ENCODE measurements around the gene PRDM7.

PRDM7 gene

DNA sequence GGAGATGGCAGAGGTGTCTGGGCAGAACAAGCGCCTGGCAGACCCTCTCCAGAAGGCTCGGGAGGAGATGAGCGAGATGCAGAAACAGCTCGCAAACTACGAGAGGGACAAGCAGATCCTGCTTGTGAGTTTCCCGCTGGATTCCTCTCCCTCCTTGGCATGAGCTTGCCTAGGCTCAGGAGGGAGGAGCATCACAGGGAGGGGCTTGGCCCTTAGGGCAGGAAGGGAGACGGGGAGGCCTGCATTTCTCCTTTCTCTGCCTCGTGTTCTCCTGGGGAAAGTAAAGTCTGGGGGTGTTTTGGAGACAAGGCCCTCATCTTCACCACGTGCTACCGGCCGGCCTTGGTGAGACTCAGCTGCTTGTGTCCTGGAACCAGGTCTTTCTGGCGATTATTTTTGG lies 39.9 kb downstream of the PRDM7 start:
- TF ChIP-seq, protein P1, sequence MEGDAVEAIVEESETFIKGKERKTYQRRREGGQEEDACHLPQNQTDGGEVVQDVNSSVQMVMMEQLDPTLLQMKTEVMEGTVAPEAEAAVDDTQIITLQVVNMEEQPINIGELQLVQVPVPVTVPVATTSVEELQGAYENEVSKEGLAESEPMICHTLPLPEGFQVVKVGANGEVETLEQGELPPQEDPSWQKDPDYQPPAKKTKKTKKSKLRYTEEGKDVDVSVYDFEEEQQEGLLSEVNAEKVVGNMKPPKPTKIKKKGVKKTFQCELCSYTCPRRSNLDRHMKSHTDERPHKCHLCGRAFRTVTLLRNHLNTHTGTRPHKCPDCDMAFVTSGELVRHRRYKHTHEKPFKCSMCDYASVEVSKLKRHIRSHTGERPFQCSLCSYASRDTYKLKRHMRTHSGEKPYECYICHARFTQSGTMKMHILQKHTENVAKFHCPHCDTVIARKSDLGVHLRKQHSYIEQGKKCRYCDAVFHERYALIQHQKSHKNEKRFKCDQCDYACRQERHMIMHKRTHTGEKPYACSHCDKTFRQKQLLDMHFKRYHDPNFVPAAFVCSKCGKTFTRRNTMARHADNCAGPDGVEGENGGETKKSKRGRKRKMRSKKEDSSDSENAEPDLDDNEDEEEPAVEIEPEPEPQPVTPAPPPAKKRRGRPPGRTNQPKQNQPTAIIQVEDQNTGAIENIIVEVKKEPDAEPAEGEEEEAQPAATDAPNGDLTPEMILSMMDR (IDR thresholded peaks at IDR 0.05; ENCODE audit: low read depth, low read length): no peak

DNA sequence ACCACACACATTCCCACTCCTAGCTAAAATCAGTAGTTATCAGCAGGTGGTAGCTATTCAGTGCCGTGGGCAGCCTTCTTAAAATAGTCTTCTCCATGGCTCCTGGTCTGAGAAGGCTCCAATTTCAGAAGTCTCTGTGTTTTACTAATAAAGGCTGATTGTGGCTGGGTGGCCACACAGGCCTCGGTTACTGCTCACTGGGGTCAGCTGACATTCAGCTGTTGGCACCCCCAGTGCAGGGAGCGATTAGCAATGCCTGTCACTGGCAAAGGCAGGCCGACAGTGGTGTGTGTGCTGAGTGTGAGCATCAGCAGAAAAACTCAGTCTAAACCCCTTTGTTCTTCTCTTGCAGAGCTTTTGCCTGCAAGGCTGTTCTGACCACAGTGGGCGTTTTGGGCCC lies 41.2 kb downstream of the PRDM7 start:
- TF ChIP-seq, protein P1 (IDR thresholded peaks at IDR 0.05; ENCODE audit: low read depth, low read length): no peak
- no peaks in the 10 kb centered on the region for H3K9me3 ChIP-seq
- no peak for DNase-seq
- H3K4me3 ChIP-seq (ENCODE audit: low read depth, low read length): no peak overlapping the region
- H3K4me1 ChIP-seq: no peaks in the 10 kb centered on the region
- H3K36me3 ChIP-seq: peaks cover 64% of the 10 kb centered on the region
- no peaks in the 10 kb centered on the region for H3K27me3 ChIP-seq

More for the DNA sequence above, 39.9 kb downstream of the PRDM7 start:
- DNase-seq: no peak
- no peaks in the 10 kb centered on the region for H3K9me3 ChIP-seq
- no peak overlapping the region for H3K4me3 ChIP-seq (ENCODE audit: low read depth, low read length)
- H3K4me1 ChIP-seq: no peaks in the 10 kb centered on the region
- H3K36me3 ChIP-seq: peaks cover 55% of the 10 kb centered on the region
- H3K27me3 ChIP-seq: no peaks in the 10 kb centered on the region

DNA sequence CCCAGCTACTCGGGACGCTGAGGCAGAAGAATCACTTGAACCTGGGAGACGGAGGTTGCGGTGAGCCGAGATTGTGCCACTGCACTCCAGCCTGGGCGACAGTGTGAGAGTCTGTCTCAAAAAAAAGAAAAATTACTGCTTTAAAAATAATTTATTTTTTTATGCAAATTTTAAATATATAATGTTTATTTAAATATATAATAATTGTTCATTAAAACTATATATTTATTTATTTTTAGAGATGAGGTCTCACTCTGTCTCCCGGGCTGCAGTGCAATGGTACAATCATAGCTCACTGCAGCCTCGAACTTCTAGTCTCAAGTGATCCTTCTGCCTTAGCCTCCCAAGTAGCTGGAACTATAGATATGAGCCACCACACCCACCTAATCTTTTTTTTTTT lies 42.6 kb downstream of the PRDM7 start:
- H3K4me1 ChIP-seq: no peaks in the 10 kb centered on the region
- H3K27me3 ChIP-seq: no peaks in the 10 kb centered on the region
- no peaks in the 10 kb centered on the region for H3K9me3 ChIP-seq
- no peak overlapping the region for H3K4me3 ChIP-seq (ENCODE audit: low read depth, low read length)
- H3K36me3 ChIP-seq: peaks cover 56% of the 10 kb centered on the region
- no peak for DNase-seq
- TF ChIP-seq, protein P1 (IDR thresholded peaks at IDR 0.05; ENCODE audit: low read depth, low read length): no peak

DNA sequence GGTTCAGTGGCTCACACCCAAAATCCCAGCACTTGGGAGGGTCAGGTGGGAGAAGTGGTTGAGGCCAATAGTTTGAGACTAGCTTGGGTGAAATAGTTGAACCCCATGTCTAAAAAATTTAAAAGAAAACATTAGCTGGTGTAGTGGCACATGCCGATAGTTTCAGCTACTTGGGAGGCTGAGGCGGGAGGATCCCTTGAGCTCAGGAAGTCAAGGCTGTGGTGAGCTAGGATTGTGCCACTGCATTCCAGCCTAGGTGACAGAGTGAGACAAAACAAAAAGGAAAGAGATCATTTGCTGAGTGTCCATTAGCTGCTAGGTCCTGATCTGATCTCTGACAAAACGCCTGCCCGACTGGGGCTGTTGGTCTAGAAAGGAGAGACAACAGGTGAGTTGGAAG lies 43.7 kb downstream of the PRDM7 start:
- DNase-seq: no peak
- Histone ChIP-seq H3K36me3 (peaks cover 47% of the 10 kb centered on the region), H3K4me1 (no peaks in the 10 kb centered on the region), H3K4me3 (ENCODE audit: low read depth, low read length) (no peak overlapping the region), H3K9me3 (no peaks in the 10 kb centered on the region), H3K27me3 (no peaks in the 10 kb centered on the region)
- TF ChIP-seq, protein P1 (IDR thresholded peaks at IDR 0.05; ENCODE audit: low read depth, low read length): no peak

DNA sequence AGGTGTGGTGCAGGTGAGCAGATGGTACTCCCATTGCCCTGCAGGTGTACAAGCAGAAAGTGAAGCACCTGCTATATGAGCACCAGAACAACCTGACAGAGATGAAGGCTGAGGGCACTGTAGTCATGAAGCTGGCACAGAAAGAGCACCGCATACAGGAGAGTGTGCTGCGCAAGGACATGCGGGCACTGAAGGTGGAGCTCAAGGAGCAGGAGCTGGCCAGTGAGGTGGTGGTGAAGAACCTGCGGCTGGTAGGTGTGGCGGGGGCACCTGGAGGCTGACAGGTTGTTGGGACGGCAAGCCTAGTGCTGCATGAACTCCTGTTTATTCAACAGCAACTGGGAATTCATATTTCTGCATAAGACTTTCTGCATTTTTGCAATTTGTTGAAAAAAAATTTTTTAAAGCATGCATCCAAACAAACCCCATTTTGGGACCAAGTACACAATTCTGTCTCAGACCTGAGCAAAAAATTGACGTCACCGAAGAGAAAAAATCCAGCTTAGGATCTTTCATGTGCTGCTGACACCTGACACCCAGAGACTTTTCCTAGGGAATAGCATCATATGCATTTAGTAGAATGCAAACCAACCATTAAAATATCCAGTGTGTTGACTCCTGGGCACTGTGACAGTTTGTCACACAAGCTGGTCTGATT lies 44.3 kb downstream of the PRDM7 start:
- Histone ChIP-seq H3K4me1 (no peaks in the 10 kb centered on the region), H3K27me3 (no peaks in the 10 kb centered on the region), H3K36me3 (peaks cover 41% of the 10 kb centered on the region), H3K9me3 (no peaks in the 10 kb centered on the region), H3K4me3 (ENCODE audit: low read depth, low read length) (no peak overlapping the region)
- TF ChIP-seq, protein P1 (IDR thresholded peaks at IDR 0.05; ENCODE audit: low read depth, low read length): no peak
- no peak for DNase-seq

DNA sequence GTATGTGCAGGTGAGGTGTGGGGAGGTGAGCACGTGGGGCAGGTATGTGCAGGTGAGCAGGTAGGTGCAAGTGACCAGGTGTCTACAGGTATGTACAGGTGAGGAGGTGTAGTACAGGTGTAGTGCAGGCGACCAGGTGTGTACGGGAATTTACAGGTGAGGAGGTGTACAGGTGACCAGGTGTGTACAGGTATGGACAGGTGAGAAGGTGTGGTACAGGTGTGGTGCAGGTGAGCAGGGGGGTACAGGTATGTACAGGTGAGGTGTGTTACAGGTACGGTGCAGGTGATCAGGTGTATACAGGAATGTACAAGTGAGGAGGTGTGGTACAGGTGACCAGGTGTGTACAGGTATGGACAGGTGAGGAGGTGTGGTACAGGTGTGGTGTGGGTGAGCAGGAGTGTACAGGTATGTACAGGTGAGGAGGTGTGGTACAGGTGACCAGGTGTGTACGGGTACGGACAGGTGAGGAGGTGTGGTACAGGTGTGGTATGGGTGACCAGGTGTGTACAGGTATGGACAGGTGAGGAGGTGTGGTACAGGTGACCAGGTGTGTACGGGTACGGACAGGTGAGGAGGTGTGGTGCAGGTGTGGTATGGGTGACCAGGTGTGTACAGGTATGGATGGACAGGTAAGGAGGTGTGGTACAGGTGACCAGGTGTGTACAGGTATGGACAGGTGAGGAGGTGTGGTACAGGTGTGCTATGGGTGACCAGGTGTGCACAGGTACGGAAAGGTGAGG lies 45.0 kb downstream of the PRDM7 start:
- Histone ChIP-seq H3K4me3 (ENCODE audit: low read depth, low read length) (no peak overlapping the region), H3K9me3 (no peaks in the 10 kb centered on the region), H3K4me1 (no peaks in the 10 kb centered on the region), H3K27me3 (no peaks in the 10 kb centered on the region), H3K36me3 (peaks cover 34% of the 10 kb centered on the region)
- no peak for DNase-seq
- TF ChIP-seq, protein P1 (IDR thresholded peaks at IDR 0.05; ENCODE audit: low read depth, low read length): no peak
